GM21529 (cell line): ENCODE measurements around the gene SLC4A7.
"Not testable (repeated sequence)": the region's sequence is repeated elsewhere in the genome, so short reads cannot be mapped to it uniquely, and the experiment has no call there.

Source experiments
- ATAC-seq: cut with Tn5 transposase; IDR thresholded peaks from one replicate; pipeline ENCODE4 v1.9.1; 2021; ENCODE audit not compliant: unreplicated experiment

Gene SLC4A7

GRCh38 chr3:27438352-27438751 lies 45.8 kb downstream of the SLC4A7 start:
- not testable (repeated sequence) for ATAC-seq

- no peak for ATAC-seq
Observed at GRCh38 chr3:27431116-27431515, 53.1 kb downstream of the SLC4A7 start.

GRCh38 chr3:27429909-27430308 lies 54.3 kb downstream of the SLC4A7 start:
- ATAC-seq = no peak

- ATAC-seq = no peak
Observed at GRCh38 chr3:27428446-27428845, 55.7 kb downstream of the SLC4A7 start.

- no peak for ATAC-seq
Observed at GRCh38 chr3:27426926-27427325, 57.3 kb downstream of the SLC4A7 start.

- no peak for ATAC-seq
Observed at GRCh38 chr3:27425896-27426565, 58.2 kb downstream of the SLC4A7 start.

GRCh38 chr3:27424812-27425521 lies 59.2 kb downstream of the SLC4A7 start:
- not testable (repeated sequence) for ATAC-seq

- no peak for ATAC-seq
Observed at GRCh38 chr3:27423463-27423862, 60.7 kb downstream of the SLC4A7 start.

GRCh38 chr3:27422617-27423016 lies 61.6 kb downstream of the SLC4A7 start:
- ATAC-seq = no peak

GRCh38 chr3:27415202-27415601 lies 69.0 kb downstream of the SLC4A7 start:
- no peak for ATAC-seq

GRCh38 chr3:27392950-27393679 lies 91.1 kb downstream of the SLC4A7 start:
- peak; percentile 87 for ATAC-seq

- ATAC-seq = not testable (repeated sequence)
Observed at GRCh38 chr3:27392414-27392813, 91.8 kb downstream of the SLC4A7 start.

- ATAC-seq = no peak
Observed at GRCh38 chr3:27391796-27392195, 92.4 kb downstream of the SLC4A7 start.

- ATAC-seq = no peak
Observed at GRCh38 chr3:27387625-27388024, 96.6 kb downstream of the SLC4A7 start.

GRCh38 chr3:27385504-27385903 lies 98.7 kb downstream of the SLC4A7 start:
- ATAC-seq = no peak

GRCh38 chr3:27384191-27384590 lies 100.0 kb downstream of the SLC4A7 start:
- no peak for ATAC-seq

GRCh38 chr3:27380433-27381357 lies 103.5 kb downstream of the SLC4A7 start:
- no peak for ATAC-seq

GRCh38 chr3:27378331-27378730 lies 105.9 kb downstream of the SLC4A7 start:
- ATAC-seq = no peak

- no peak for ATAC-seq
Observed at GRCh38 chr3:27376109-27376772, 107.9 kb downstream of the SLC4A7 start.
